NT2/D1 (cell line): ENCODE data around the gene CRYBG1.

Experiments used
- SUZ12 ChIP-seq: IDR thresholded peaks from 2 replicates; pipeline ENCODE4 v1.6.1; 2011; ENCODE audit not compliant: insufficient read length, insufficient read depth; ENCODE audit errors: extremely low read depth
- YY1 ChIP-seq: IDR thresholded peaks from 2 replicates; pipeline ENCODE4 v1.6.1; 2011; ENCODE audit not compliant: insufficient read length, insufficient read depth

DNA sequence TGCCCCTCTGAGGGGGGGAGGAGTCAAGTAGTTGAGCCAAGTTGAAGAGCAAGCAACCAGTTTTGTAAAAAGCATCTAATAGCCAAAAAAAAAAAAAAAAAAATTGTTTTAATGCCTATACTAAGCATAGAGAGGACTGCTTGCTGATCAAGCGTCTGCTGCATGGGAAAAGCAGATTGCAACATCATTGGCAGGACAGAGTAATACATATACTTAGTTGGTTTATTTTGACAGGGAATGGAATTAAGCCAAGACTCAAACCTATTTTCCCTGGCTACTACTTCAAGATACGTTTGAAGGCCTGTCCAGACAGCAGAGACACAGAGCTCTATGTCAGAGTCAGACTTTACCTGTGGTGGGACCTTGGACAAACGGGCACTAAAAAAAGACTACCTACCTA is 148.3 kb downstream of the CRYBG1 start:
- TF ChIP-seq YY1 (no peak), SUZ12 (no peak)
